HG03159 (cell line): ENCODE measurements around the gene FAM181B.
A peak's percentile ranks its signal among the peaks of the same experiment; 100 is the strongest.

Experiments used
- ATAC-seq: cut with Tn5 transposase; IDR thresholded peaks from one replicate; pipeline ENCODE4 v1.9.1; 2021; ENCODE audit warnings: mild to moderate bottlenecking, moderate library complexity; ENCODE audit not compliant: unreplicated experiment

Gene FAM181B

GRCh38 chr11:82733444-82734119 is at the start of gene FAM181B:
FAM181B (minus strand) TSS chr11:82733864; CDS start chr11:82733729, 135 bp downstream.
- peak; percentile 40 for ATAC-seq

- ATAC-seq, result no peak
Measured at GRCh38 chr11:82782825-82783374, 49.2 kb upstream of the FAM181B start.

GRCh38 chr11:82778776-82779175 is 45.1 kb upstream of the FAM181B start:
- no peak for ATAC-seq

- ATAC-seq, result no peak
Measured at GRCh38 chr11:82776377-82776776, 42.7 kb upstream of the FAM181B start.

- ATAC-seq, result peak; percentile 100
Measured at GRCh38 chr11:82775736-82776346, 42.2 kb upstream of the FAM181B start.

- no peak for ATAC-seq
Measured at GRCh38 chr11:82775218-82775617, 41.6 kb upstream of the FAM181B start.

GRCh38 chr11:82771781-82772180 is 38.1 kb upstream of the FAM181B start:
- no peak for ATAC-seq

- ATAC-seq, result no peak
Measured at GRCh38 chr11:82767123-82767522, 33.5 kb upstream of the FAM181B start.

GRCh38 chr11:82765466-82766034 is 31.9 kb upstream of the FAM181B start:
- no peak for ATAC-seq

GRCh38 chr11:82763167-82763566 is 29.5 kb upstream of the FAM181B start:
- ATAC-seq, result no peak

GRCh38 chr11:82759649-82760048 is 26.0 kb upstream of the FAM181B start:
- ATAC-seq, result no peak

GRCh38 chr11:82757660-82758357 is 24.1 kb upstream of the FAM181B start:
- ATAC-seq, result no peak

- no peak for ATAC-seq
Measured at GRCh38 chr11:82756765-82757639, 23.3 kb upstream of the FAM181B start.

- ATAC-seq, result no peak
Measured at GRCh38 chr11:82754410-82754809, 20.7 kb upstream of the FAM181B start.

GRCh38 chr11:82753921-82754320 is 20.3 kb upstream of the FAM181B start:
- no peak for ATAC-seq

GRCh38 chr11:82752801-82753200 is 19.1 kb upstream of the FAM181B start:
- ATAC-seq, result no peak

- peak; percentile 59 for ATAC-seq
Measured at GRCh38 chr11:82750643-82751139, 17.0 kb upstream of the FAM181B start.

GRCh38 chr11:82747471-82747870 is 13.8 kb upstream of the FAM181B start:
- ATAC-seq, result no peak

- ATAC-seq, result no peak
Measured at GRCh38 chr11:82738091-82738490, 4.4 kb upstream of the FAM181B start.

GRCh38 chr11:82734120-82734479 is 436 bp upstream of the FAM181B start:
- ATAC-seq, result no peak
